ENCODE measurements around the gene BCL11A.
A peak's percentile ranks its signal among the peaks of the same experiment; 100 is the strongest.

BCL11A gene

GRCh38 chr2:60505880-60506260 is 47.6 kb downstream of the BCL11A start:
- no peak for DNase-seq (ENCODE audit: low read depth)

GRCh38 chr2:60505240-60505879 is 48.1 kb downstream of the BCL11A start:
- DNase-seq (ENCODE audit: low read depth), result no peak

- DNase-seq (ENCODE audit: low read depth), result no peak
Measured at GRCh38 chr2:60504049-60504448, 49.4 kb downstream of the BCL11A start.

- DNase-seq (ENCODE audit: low read depth), result no peak
Measured at GRCh38 chr2:60502144-60502543, 51.3 kb downstream of the BCL11A start.

- no peak for DNase-seq (ENCODE audit: low read depth)
Measured at GRCh38 chr2:60500861-60501260, 52.6 kb downstream of the BCL11A start.

GRCh38 chr2:60499651-60500265 is 53.7 kb downstream of the BCL11A start:
- no peak for DNase-seq (ENCODE audit: low read depth)

- DNase-seq (ENCODE audit: low read depth), result no peak
Measured at GRCh38 chr2:60498816-60499429, 54.5 kb downstream of the BCL11A start.

- DNase-seq (ENCODE audit: low read depth), result peak; percentile 24
Measured at GRCh38 chr2:60498127-60498815, 55.2 kb downstream of the BCL11A start.

- no peak for DNase-seq (ENCODE audit: low read depth)
Measured at GRCh38 chr2:60497500-60497899, 56.0 kb downstream of the BCL11A start.

- DNase-seq (ENCODE audit: low read depth), result no peak
Measured at GRCh38 chr2:60496956-60497355, 56.5 kb downstream of the BCL11A start.

- DNase-seq (ENCODE audit: low read depth), result no peak
Measured at GRCh38 chr2:60496475-60496874, 57.0 kb downstream of the BCL11A start.

GRCh38 chr2:60495041-60495625 is 58.3 kb downstream of the BCL11A start:
- no peak for DNase-seq (ENCODE audit: low read depth)

GRCh38 chr2:60493804-60494387 is 59.6 kb downstream of the BCL11A start:
- DNase-seq (ENCODE audit: low read depth), result no peak

GRCh38 chr2:60492548-60492947 is 60.9 kb downstream of the BCL11A start:
- no peak for DNase-seq (ENCODE audit: low read depth)

GRCh38 chr2:60490848-60491247 is 62.6 kb downstream of the BCL11A start:
- DNase-seq (ENCODE audit: low read depth), result no peak

GRCh38 chr2:60490441-60490840 is 63.0 kb downstream of the BCL11A start:
- DNase-seq (ENCODE audit: low read depth), result no peak

- DNase-seq (ENCODE audit: low read depth), result no peak
Measured at GRCh38 chr2:60489289-60489688, 64.2 kb downstream of the BCL11A start.

- no peak for DNase-seq (ENCODE audit: low read depth)
Measured at GRCh38 chr2:60488291-60488690, 65.2 kb downstream of the BCL11A start.

- no peak for DNase-seq (ENCODE audit: low read depth)
Measured at GRCh38 chr2:60487174-60487573, 66.3 kb downstream of the BCL11A start.

GRCh38 chr2:60486551-60486950 is 66.9 kb downstream of the BCL11A start:
- DNase-seq (ENCODE audit: low read depth), result no peak

GRCh38 chr2:60486067-60486466 is 67.4 kb downstream of the BCL11A start:
- DNase-seq (ENCODE audit: low read depth), result no peak

GRCh38 chr2:60485550-60485949 is 67.9 kb downstream of the BCL11A start:
- DNase-seq (ENCODE audit: low read depth), result no peak

All from CMK (cell line).